Measurements from ENCODE around the gene GDI2. TPM values are rescaled to one million over a fixed set of nuclear protein-coding genes. Genes with fewer than 3 reads are reported as not detected.

Gene GDI2
- total RNA-seq, 4 donors from 2014 or later: 122 to 270 (median 203) TPM

- WGBS, 2 donors (ENCODE audit: low coverage in 1 of 2): 79 to 81% methylated on average over 5 of the region's 5 CpGs
- in situ Hi-C loops (cut with MboI; ENCODE audit: low pct_ligation_motif_present in 1 of 4, low pct_unique_long_range_greater_than_20kb in 1 of 4, low sequenced_read_pairs in 3 of 4): no loop called here
- H3K36me3 ChIP-seq: peaks cover 0 to 43% (median 13%) of the 10 kb centered on the region in 4 donors
Observed at GRCh38 chr10:5743736-5744135, 69.5 kb downstream of the GDI2 start.

GRCh38 chr10:5742116-5742515 is 71.1 kb downstream of the GDI2 start:
- TF ChIP-seq CTCF (IDR thresholded peaks at IDR 0.05) (no peak), EP300 (IDR thresholded peaks at IDR 0.05; ENCODE audit: low read depth) (no peak), POLR2A (IDR thresholded peaks at IDR 0.05) (no peak), POLR2AphosphoS5 (IDR thresholded peaks at IDR 0.05) (no peak)
- H3K36me3 ChIP-seq: peaks cover 0 to 35% (median 12%) of the 10 kb centered on the region in 4 donors
- H3K4me3 ChIP-seq: no peak overlapping the region
- 93 to 94% methylated on average over 6 of the region's 6 CpGs for WGBS, 2 donors (ENCODE audit: low coverage in 1 of 2)
- in situ Hi-C loops (cut with MboI; ENCODE audit: low pct_ligation_motif_present in 1 of 4, low pct_unique_long_range_greater_than_20kb in 1 of 4, low sequenced_read_pairs in 3 of 4): no loop called here
- H3K9me3 ChIP-seq: no peaks in the 10 kb centered on the region
- intact Hi-C loops (cut with DNase I; ENCODE audit: low total_unique reads): no loop called here
- no peak overlapping the region for H3K27ac ChIP-seq
- no peak for DNase-seq
- H3K4me1 ChIP-seq: peaks cover 0 to 13% (median 3%) of the 10 kb centered on the region in 4 donors
- no peaks in the 10 kb centered on the region for H3K27me3 ChIP-seq

More at GRCh38 chr10:5743736-5744135, 69.5 kb downstream of the GDI2 start:
- no peak for DNase-seq
- intact Hi-C loops (cut with DNase I; ENCODE audit: low total_unique reads): no loop called here
- no peaks in the 10 kb centered on the region for H3K9me3 ChIP-seq
- no peak overlapping the region for H3K4me3 ChIP-seq
- no peak for TF ChIP-seq POLR2A (IDR thresholded peaks at IDR 0.05)
- TF ChIP-seq POLR2AphosphoS5 (IDR thresholded peaks at IDR 0.05): no peak
- TF ChIP-seq EP300 (IDR thresholded peaks at IDR 0.05; ENCODE audit: low read depth): no peak
- no peak for TF ChIP-seq CTCF (IDR thresholded peaks at IDR 0.05)
- H3K27me3 ChIP-seq: no peaks in the 10 kb centered on the region
- peak overlapping the region in 1 of 4 donors; percentile 71 for H3K27ac ChIP-seq
- peaks cover 0 to 13% (median 3%) of the 10 kb centered on the region in 4 donors for H3K4me1 ChIP-seq

DNA sequence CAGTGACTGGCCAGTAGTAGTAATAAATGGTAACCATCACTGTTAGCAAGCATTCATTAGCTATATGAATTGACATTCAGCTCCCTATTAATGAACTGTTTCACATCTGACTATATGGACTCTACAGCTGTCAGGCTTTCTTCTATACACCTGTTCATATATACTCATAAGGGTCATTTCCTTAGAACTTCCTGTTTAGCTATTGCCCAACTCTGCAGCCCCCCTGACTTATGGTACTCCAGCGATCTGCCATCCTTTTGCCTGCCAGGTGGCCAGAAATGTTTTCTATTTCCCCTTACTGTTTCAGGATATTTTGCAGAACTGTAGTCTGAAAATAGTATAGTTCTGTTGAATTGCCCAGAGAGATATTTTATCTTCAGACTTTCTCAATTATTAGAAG is 72.0 kb downstream of the GDI2 start:
- Histone ChIP-seq H3K9me3 (no peaks in the 10 kb centered on the region), H3K4me1 (peaks cover 0 to 13% (median 3%) of the 10 kb centered on the region in 4 donors), H3K36me3 (peaks cover 0 to 27% (median 8%) of the 10 kb centered on the region in 4 donors), H3K27ac (no peak overlapping the region), H3K4me3 (no peak overlapping the region), H3K27me3 (no peaks in the 10 kb centered on the region)
- no peak for DNase-seq
- intact Hi-C loops (cut with DNase I; ENCODE audit: low total_unique reads) (no loop called here), in situ Hi-C loops (cut with MboI; ENCODE audit: low pct_ligation_motif_present in 1 of 4, low pct_unique_long_range_greater_than_20kb in 1 of 4, low sequenced_read_pairs in 3 of 4) (no loop called here)
- no peak for TF ChIP-seq EP300 (IDR thresholded peaks at IDR 0.05; ENCODE audit: low read depth)
- TF ChIP-seq POLR2A (IDR thresholded peaks at IDR 0.05): no peak
- TF ChIP-seq POLR2AphosphoS5 (IDR thresholded peaks at IDR 0.05): no peak
- TF ChIP-seq CTCF (IDR thresholded peaks at IDR 0.05): no peak
- 91 to 92% methylated on average over 1 of the region's 1 CpG for WGBS, 2 donors (ENCODE audit: low coverage in 1 of 2)

- no peaks in the 10 kb centered on the region for H3K27me3 ChIP-seq
- H3K27ac ChIP-seq: no peak overlapping the region
- intact Hi-C loops (cut with DNase I; ENCODE audit: low total_unique reads): no loop called here
- peaks cover 0 to 25% (median 10%) of the 10 kb centered on the region in 4 donors for H3K36me3 ChIP-seq
- no peak for DNase-seq
- TF ChIP-seq CTCF (IDR thresholded peaks at IDR 0.05) (no peak), EP300 (IDR thresholded peaks at IDR 0.05; ENCODE audit: low read depth) (no peak), POLR2A (IDR thresholded peaks at IDR 0.05) (no peak), POLR2AphosphoS5 (IDR thresholded peaks at IDR 0.05) (no peak)
- 79 to 80% methylated on average over 1 to 2 of the region's 2 CpGs for WGBS, 2 donors (ENCODE audit: low coverage in 1 of 2)
- no peaks in the 10 kb centered on the region for H3K4me1 ChIP-seq
- in situ Hi-C loops (cut with MboI; ENCODE audit: low pct_ligation_motif_present in 1 of 4, low pct_unique_long_range_greater_than_20kb in 1 of 4, low sequenced_read_pairs in 3 of 4): no loop called here
- no peaks in the 10 kb centered on the region for H3K9me3 ChIP-seq
- H3K4me3 ChIP-seq: no peak overlapping the region
Observed at GRCh38 chr10:5738427-5738826, 74.8 kb downstream of the GDI2 start.

All from transverse colon (tissue), 4 donors.